NCI-H446 (cell line): ENCODE data around the gene MAP3K6.
A peak's percentile ranks its signal among the peaks of the same experiment; 100 is the strongest.

Source experiments
- DNase-seq, 2 experiments: peaks; one replicate each; lab custom pipeline; 2025; lab: John Stamatoyannopoulos, UW

The MAP3K6 gene

DNA sequence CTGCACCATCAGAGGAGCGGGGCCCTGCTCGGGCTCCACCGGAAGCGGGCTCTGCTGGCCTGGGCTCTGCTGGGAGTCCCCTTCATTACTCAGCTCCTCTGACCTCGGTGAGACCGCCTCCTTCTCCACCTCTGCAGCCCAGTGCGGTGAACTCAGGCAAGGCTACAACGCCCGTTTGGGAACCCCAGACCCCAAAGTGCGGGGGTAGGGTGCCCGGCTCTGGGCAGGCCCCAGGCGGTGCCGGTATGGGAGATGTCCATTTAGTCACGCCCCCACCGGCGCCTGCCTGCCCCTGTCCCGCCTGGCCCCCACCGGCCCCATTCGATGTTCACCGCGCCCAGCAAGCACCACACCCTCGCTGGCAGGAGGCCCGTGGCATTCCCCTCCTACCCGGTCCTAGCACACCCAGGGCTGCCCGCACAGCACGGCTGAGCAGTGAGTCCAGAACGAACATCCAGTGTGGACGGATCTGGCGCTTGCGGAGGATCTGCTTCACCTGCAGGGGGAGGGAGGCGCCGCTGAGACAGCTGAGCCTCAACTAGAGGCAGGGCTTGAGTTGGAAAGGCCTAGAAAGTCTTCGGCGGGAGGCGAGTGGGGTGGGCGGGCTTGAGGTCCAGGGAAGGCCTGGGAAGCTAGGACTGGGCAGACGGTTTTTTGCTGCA, 10.0 kb downstream of the MAP3K6 start:
- DNase-seq: no peak

DNA sequence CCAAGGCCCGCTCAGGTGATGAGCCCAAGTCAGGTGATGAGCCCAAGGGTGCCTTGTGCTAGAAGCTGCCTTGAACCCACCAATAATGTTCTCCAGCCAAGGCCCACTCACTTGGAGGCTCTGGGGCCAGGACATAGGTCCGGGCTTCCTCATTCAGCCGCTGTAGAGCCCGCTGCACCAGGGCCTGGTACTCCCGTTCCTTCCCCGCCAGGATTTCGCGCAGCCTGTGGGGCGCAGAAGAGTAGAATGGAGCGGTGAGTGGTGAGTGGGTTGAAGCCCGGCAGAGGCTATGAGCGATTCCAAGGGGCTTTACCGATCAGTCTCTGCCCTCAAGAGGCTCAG, 10.5 kb downstream of the MAP3K6 start:
- DNase-seq: no peak

DNA sequence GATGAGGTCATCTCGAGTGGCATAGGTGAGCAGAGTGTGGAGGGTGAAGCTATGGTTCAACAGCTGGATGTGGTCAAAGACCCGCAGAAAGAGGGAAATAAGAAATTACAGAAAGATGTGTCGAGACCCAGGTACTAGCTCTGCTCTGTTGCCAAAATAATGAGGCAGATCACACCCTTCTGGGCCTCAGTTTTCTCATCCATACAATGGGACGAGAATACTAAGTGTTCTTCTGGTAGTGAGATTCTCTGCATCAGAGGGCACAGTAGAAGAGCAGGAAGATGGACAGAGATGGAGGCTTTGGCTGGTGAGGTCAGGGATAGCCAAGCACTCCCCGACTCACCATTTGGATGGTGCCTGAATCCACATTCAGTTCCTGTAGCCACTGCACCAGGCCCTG, 11.1 kb downstream of the MAP3K6 start:
- DNase-seq: no peak

DNA sequence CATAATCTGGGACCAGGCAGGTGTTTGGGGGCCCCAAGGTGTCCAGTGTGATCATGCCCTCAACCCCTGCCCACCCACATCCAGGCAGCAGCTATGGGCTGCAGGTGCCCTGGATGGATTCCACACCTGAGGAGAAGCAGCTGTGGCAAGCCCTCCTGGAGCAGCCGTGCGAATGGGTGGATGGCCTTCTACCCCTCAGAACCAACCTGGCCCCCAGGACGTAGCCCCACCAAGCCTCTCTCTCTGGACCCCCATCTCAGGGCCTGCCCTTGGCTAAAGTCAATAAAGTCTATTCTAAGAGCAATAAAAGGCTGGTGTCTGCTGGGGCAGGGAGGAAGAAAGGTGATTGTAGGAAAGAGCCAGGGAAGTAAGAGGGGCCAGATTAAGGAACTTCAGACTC, 13.1 kb downstream of the MAP3K6 start:
- DNase-seq: no peak

DNA sequence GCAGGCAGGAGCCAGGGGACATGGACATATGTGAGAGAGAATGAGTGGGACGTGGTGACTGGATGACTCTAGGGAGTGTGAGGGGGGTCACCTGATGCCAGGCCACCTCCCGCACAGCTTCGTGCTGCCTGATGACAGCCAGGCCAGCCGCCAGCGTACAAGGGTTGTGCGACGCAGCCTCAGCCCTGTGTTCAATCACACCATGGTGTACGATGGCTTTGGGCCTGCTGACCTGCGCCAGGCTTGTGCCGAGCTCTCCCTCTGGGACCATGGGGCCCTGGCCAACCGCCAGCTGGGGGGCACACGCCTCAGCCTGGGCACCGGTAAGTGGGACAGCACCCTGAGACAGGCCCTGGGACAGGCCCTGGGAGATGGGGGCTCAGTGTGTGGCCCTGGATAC, 13.6 kb downstream of the MAP3K6 start:
- no peak for DNase-seq

DNA sequence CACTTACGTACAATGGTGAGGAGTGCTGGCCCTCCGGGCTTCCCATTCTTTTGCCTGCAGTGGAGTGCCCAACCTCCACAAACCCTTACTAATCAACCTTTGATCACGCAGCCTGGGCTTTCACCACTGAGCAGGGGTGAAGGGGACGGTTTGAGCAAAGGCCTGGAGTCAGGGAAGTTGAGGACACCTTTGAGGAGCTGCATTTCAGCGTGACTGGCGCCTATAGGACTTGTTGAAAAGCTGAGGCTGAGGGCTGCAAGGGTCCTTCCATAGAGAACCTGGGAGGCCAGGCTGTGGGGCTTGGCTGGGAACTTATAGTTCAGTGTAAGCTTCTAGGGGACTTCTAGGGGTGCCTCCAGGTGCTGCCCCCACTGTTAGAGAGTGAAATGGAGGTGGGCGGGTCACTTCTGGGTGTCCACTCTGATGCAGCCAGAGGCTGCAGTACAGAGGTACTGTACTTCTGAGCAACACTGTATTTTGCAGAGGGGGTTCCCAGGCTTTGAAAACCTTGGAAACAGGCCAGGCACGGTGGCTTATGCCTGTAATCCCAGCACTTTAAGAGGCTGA, 15.1 kb downstream of the MAP3K6 start:
- no peak for DNase-seq

DNA sequence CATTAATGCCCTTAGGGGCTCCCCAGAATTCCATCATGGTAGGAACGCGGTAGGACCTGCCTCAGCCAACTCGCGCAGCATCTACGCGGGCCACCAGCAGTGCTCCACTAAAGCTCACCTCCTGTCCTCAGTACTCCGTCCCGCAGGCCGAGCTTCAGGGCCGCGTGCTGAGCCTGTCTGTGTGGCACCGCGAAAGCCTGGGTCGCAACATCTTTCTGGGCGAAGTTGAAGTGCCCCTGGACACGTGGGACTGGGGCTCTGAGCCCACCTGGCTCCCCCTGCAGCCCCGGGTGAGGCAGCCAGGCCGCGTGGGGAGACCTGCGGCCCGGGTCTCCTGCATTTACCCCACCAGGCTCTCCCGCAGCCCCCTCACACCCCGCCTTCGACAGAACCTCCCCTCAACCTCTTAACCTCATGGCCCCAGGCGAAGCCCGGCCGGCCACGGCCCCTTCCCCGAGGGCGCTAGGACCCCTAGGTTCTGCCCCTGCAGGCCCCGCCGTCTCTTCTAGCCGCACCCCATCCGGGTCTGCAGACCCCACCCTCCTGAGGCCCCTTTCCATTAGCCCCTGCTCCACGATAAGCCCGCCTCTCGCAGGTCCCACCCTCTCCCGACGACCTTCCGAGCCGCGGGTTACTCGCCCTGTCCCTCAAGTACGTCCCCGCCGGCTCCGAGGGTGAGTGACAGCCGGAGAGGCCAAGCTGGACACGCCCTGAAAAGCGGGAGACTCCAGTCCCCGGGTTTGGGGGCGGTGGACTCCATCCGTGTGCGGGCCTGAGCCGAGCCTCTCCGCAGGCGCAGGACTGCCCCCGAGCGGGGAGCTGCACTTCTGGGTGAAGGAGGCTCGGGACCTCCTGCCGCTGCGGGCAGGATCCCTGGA, 15.9 kb downstream of the MAP3K6 start:
- DNase-seq: no peak

DNA sequence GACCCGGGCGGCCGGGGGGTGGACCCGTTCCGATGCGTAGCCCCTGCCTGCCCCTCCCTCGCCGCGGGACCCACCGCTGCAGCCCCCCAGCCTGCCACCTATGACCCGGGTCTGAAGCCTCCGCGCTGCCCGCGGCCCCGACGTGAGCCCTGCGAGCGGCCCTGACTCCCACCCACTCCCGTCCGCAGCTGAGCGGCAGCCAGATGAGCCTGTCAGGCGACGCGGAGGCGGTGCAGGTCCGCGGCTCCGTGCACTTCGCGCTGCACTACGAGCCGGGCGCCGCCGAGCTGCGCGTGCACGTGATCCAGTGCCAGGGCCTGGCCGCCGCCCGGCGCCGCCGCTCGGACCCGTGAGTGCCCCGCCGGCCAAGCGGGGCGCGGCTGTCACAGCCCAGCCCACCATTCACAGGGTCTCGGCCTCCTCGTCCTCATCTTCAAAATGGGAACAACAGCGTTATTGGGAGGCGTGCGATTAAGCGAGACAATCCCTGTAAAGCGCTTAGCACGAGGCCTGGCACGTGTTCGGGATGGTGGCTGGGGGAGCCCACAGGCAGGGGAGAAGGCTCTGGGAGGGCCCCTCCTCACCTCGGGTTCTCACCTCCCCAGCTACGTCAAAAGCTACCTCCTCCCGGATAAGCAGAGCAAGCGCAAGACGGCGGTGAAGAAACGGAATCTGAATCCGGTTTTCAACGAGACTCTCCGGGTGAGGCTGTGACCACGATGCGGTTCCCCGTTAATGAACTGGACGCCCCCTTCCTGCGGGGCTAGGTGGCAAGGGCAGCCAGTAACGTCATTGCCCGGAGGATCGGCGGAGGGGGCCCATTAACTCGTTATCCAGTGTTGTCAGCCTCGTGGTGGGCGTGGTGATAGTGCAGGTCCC, 16.7 kb downstream of the MAP3K6 start:
- no peak for DNase-seq

DNA sequence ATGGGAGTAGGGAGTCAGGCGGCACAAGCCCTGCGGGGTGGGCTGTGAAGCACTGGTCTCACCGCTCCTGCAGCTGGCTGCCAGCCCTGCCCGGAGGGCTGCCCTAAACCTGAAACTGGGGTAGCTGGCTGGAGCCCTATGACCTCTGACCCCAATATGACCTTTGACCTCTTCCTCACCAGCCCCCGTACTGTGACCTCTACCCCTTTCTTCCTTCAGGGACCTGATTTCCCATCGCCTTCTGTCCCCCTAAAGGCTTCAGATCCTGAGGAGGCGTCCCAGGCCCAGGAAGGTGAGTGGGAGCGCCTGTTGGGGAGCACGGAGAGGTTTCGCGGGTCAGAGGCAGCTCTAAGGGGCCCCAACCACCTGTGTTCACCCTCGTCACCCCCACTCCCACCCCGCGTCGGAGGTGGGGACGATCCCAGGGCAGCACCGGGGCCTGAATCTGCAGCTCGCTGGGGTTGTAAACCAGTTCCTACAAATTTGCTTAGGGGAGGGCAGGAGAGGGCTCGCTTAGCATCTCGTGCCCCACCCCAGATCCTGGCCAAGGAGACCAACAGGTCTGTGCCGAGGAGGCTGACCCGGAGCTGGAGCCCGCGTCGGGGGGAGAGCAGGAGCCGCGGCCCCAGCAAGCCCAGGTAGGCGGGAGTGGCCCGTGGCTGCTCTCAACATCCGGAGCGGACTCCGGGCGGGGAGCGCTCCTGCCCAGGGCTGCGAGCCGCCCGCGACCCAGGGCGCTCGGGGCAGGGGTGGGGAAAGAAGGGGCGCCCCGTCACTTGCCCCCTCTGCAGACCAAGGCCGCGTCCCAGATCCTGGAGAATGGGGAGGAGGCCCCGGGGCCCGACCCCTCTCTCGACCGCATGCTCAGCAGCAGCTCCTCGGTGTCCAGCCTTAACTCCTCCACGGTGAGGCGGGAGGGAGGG, 17.6 kb downstream of the MAP3K6 start:
- DNase-seq: no peak

DNA sequence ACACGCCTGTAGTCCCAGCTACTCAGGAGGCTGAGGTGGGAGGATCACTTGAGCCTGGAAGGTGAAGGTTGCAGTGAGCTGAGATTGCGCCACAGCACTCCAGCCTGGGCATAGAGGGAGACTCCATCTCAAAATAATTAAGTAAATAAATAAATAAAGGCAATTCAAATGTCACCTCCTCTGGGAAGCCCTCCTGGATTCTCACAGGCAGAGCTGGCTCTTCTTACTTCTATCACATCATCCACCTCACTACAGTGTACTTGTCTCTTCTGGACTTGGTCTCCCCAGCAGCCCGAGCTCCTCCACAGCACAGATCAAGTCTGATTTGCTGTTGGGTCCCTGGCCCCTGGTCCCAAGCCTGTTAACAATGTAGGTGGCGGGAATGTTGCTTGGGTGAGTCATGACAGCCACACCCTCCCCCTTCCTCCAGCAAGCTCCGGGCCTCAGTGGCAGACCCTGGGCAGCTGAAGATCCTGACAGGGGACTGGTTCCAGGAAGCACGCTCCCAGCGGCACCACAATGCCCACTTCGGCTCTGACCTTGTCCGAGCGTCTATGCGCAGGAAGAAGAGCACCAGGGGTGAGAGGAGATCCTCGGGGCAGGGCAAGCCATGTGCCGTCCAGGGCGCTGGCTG, 19.7 kb downstream of the MAP3K6 start:
- no peak for DNase-seq

DNA sequence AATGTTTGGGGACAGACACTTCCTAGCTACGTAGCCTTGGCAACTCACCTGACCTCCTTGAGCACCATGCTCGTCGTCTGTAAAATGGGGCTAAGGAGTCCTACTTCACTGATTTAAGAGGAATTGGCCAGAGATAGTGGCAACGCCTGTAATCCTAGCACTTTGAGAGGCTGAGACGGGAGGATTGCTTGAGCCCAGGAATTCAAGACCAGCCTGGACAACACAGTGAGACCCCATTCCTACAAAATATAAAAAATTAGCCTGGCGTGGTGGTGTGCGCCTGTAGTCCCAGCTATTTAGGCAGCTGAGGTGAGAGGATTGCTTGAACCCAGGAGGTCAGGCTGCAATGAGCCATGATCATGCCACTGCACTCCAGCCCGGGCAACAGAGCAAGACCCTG, 20.4 kb downstream of the MAP3K6 start:
- DNase-seq: no peak

DNA sequence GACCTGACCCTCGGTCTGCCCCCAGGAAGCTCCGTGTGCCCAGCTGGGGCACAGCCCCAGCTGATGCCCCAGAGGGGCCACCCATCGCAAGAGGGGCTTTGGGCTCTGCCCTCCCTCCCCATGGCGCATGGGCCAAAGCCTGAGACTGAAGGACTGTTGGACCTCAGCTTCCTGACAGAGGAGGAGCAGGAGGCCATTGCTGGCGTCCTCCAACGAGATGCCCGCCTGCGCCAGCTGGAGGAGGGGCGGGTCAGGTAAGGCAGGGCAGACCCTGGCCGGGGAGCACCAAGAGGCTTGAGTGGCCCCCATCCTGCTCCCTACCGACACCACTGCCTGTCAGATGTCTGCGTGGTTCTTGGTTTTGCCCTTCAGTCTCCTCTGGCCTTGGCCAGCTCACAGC, 21.5 kb downstream of the MAP3K6 start:
- no peak for DNase-seq

DNA sequence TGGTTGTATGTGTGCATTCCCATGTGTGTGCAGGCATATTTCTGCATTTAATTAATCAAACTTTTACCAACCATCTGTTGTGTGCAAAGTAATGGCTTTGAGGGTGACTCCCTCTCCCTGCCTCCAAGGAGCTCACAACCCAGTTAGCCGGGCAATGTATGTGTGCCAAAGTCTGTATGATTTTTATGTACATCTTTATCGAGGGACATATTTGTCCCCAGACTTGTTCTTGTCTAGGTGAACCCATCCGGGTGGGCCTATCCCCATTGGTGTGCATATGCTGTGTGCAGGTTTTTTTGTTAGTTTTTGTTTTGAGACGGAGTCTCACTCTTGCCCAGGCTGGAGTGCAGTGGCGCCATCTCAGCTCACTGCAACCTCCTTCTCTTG, 23.1 kb downstream of the MAP3K6 start:
- no peak for DNase-seq

DNA sequence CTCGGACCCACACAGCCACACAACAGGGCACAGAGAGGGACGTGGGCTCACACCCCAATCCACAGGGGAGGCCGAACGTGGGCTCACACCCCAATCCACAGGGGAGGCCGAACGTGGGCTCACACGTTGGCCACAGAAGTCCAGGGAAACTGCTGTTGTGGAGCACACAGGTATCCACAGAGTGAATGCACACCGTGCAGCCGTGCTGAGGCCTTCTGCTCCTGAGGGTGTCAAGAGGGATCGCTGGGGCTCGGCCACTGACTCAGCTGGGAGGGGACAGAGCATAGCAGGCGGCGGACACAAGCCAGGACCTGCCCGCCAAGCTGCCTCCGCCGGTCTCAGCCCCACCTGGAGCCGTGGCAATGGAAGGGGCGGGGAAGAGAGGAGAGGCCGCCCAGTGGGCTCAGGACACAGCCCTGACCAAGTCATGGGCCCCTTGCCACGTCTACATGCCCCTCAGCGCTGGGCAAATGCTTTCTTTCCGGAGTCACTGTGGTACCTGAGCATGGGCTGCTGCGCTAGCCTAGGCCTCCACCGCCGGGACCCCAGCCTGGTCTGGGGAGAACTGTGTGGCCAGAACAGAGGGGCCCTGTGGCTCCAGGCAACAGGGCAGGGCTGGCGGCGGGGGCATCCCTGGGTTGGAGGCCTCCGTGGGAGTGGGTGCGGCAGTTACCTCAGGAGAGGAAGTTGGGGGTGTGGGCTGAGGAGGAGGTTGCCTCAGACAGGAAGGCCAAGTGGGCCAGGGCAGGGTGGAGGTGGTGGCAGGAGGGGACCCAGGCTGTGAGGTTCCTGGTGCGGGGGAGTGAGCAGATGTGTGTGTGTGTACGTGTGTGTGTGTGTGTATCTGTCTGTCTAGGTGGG, 23.8 kb downstream of the MAP3K6 start:
- DNase-seq: no peak

DNA sequence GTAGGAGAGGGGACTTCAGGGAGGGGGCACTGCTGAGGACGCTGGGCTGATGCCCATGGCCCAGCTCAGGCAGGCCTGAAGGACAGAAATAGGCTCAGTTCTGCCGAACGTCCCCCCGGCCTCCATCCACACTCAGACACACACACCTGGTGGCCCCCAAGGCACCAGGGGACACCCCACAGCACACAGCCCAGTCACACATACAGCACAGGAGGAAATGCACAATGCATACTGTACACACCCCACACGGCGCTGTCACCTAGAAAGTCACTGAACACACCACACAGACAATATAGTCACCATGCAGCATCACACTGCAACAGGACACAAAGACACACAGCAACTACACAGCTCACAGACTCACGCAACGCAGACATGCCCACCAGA, 24.4 kb downstream of the MAP3K6 start:
- DNase-seq: no peak

DNA sequence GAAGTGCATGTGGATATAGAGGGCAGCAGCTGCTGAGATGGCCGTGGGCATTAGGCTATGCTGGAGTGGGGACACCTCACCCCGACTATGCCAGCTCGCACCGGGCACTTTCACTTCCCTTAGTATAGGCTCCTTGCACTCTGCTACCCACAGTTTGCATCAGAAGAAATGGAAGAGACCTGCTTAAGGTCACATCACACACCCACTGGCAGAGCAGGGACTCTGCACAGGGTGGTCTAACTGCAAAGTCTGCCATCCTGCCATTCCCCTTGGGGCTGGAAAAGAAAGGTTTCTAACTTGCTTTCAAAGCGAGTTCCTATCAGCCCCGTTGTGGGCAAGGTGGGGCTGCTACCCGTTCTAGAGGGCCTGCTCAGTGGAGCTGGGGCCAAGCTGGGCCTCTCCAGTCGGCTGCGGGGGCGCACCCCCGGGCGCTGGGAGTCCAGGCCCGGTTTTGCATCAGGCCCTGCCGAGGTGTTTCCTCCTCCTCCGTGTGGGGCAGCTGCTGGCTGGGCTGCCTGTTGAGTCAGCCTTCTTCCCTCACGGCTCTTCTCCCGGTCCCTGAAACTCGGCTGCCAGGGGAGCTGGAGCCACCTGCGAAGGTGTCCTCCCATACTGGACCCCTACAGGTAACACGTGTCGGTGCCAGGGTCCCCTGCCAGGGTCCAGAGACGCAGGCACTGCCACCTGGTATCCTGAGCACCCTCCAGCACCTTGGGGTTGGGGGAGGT, 25.1 kb downstream of the MAP3K6 start, which contains the start of gene SYTL1:
SYTL1 (plus strand) TSS at position 498 of the 728 bp plus-strand sequence. CDS start 3,313 bp downstream, outside the sequence.
- peak in 1 of 2 experiments; percentile 66 for DNase-seq

DNA sequence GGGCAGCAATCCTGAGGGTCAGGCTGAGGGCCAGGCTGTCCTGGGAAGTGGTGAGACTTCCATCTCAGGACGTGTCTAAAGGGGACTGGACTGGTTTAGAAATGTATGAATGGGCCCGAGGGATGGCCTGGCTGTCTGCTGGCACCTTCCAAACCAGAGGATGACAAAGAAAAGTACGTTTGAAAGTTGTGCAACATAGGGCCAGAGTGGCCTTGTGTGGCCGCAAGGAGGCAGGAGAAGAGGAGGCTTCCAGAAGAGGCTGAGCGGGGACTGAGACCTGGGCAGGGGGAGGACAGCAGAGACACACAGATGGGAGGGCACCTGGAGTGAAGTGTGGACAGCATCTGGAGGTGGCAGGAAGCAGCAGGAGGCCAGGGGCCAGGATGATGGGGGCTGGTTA, 27.5 kb downstream of the MAP3K6 start:
- DNase-seq: no peak

DNA sequence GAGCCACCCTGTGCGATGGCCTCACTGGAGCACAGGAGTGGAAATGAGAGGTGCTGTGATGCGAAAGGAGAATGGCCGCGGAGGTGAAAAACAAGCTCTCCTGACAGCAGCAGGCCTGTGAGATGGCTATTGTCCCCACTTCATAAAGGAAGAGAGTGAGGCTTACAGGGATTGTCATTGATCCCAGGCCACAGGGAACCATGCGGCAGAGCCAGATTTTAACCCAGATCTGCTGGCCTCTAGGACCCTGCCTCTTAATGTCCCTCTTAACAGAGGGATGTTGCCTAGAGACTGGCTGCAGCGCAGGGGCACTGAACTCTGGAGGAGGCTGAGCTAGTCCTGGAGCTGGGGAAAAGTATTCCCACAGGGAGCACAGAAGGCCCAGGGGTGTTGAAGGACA, 28.0 kb downstream of the MAP3K6 start:
- no peak for DNase-seq

DNA sequence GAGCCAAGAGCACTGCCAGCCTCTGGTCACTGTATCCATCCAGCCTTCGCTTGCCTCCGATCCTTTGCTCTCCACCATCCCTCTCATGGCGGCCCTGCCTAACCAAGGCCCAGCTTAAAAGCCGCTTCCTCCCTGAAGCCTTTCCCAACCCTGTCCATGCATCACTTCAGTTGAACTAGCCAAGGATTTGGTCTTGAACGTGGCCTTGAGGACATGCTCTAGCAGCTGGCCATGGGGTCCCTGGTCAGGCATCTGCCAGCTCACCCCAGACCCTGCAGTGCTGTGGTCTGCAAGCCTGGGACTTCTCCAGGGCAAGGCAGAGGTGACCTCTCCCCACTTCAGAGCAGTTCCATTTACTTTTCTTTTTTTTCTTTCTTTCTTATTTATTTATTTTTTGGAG, 30.0 kb downstream of the MAP3K6 start:
- no peak for DNase-seq
